Effector memory CD4-positive, alpha-beta T cell (primary cell): Measurements from ENCODE around the gene CREB3.

Experiments
- DNase-seq, 3 donors: peaks; one replicate each; pipeline ENCODE4 v3.0.0-alpha.2; 2020
- H3K27ac ChIP-seq: 2 replicates; pipeline ENCODE4 v1.7.0; 2013; ENCODE audit warnings: mild to moderate bottlenecking, low read length, moderate library complexity; ENCODE audit not compliant: insufficient read depth, poor library complexity, severe bottlenecking
- H3K27me3 ChIP-seq: replicated peaks from 2 replicates; pipeline ENCODE4 v1.7.0; 2013; ENCODE audit warnings: mild to moderate bottlenecking, low read length; ENCODE audit not compliant: insufficient read depth, control insufficient read depth, poor library complexity, severe bottlenecking
- H3K36me3 ChIP-seq: 2 replicates; pipeline ENCODE4 v1.7.0; 2013; ENCODE audit warnings: mild to moderate bottlenecking, low read length, moderate library complexity; ENCODE audit not compliant: control insufficient read depth, insufficient read depth
- H3K4me1 ChIP-seq: 2 replicates; pipeline ENCODE4 v1.7.0; 2013; ENCODE audit warnings: low read length, mild to moderate bottlenecking; ENCODE audit not compliant: control insufficient read depth, insufficient read depth, poor library complexity, severe bottlenecking
- H3K4me3 ChIP-seq: 2 replicates; pipeline ENCODE4 v1.7.0; 2013; ENCODE audit warnings: low read length, low read depth, mild to moderate bottlenecking; ENCODE audit not compliant: insufficient read depth, poor library complexity, severe bottlenecking
- H3K9me3 ChIP-seq: 2 replicates; pipeline ENCODE4 v1.7.0; 2013; ENCODE audit warnings: mild to moderate bottlenecking, low read length, moderate library complexity; ENCODE audit not compliant: control insufficient read depth

The CREB3 gene

GRCh38 chr9:35743880-35744518, 11.5 kb downstream of the CREB3 start:
- Histone ChIP-seq H3K4me1 (peaks cover 25% of the 10 kb centered on the region), H3K4me3 (no peak overlapping the region), H3K27ac (no peak overlapping the region), H3K27me3 (no peaks in the 10 kb centered on the region), H3K9me3 (no peaks in the 10 kb centered on the region), H3K36me3 (peaks cover 31% of the 10 kb centered on the region)
- DNase-seq, result no peak

GRCh38 chr9:35745569-35745968, 13.1 kb downstream of the CREB3 start:
- Histone ChIP-seq H3K9me3 (no peaks in the 10 kb centered on the region), H3K4me3 (no peak overlapping the region), H3K27ac (no peak overlapping the region), H3K36me3 (peaks cover 20% of the 10 kb centered on the region), H3K4me1 (peaks cover 36% of the 10 kb centered on the region), H3K27me3 (no peaks in the 10 kb centered on the region)
- DNase-seq, result no peak

- Histone ChIP-seq H3K27me3 (no peaks in the 10 kb centered on the region), H3K36me3 (peaks cover 29% of the 10 kb centered on the region), H3K4me3 (peak overlapping the region; percentile 91), H3K9me3 (no peaks in the 10 kb centered on the region), H3K4me1 (peaks cover 36% of the 10 kb centered on the region), H3K27ac (no peak overlapping the region)
- no peak for DNase-seq
Measured at GRCh38 chr9:35746583-35746982, 14.1 kb downstream of the CREB3 start.

GRCh38 chr9:35748242-35748857, 15.9 kb downstream of the CREB3 start:
- peaks cover 36% of the 10 kb centered on the region for H3K4me1 ChIP-seq
- no peaks in the 10 kb centered on the region for H3K27me3 ChIP-seq
- H3K27ac ChIP-seq, result peak overlapping the region; percentile 80
- H3K4me3 ChIP-seq, result peak overlapping the region; percentile 91
- H3K36me3 ChIP-seq, result peaks cover 40% of the 10 kb centered on the region
- H3K9me3 ChIP-seq, result no peaks in the 10 kb centered on the region
- no peak for DNase-seq

- H3K36me3 ChIP-seq, result peaks cover 37% of the 10 kb centered on the region
- no peaks in the 10 kb centered on the region for H3K9me3 ChIP-seq
- H3K4me3 ChIP-seq, result peak within 1 kb of the TSS; percentile 91
- peak; percentile 54 to 62 (median 55) for DNase-seq
- H3K4me1 ChIP-seq, result peaks cover 36% of the 10 kb centered on the region
- peak within 1 kb of the TSS; percentile 80 for H3K27ac ChIP-seq
- no peaks in the 10 kb centered on the region for H3K27me3 ChIP-seq
Measured at GRCh38 chr9:35748858-35749514, 16.5 kb downstream of the CREB3 start, which contains the start of the genes GBA2 and RGP1. TSS of gene GBA2 (minus strand) at chr9:35749228. CDS start at chr9:35748704, 524 bp downstream. TSS of gene RGP1 (plus strand) at chr9:35749287. CDS start at chr9:35749756, 469 bp downstream.

- Histone ChIP-seq H3K9me3 (no peaks in the 10 kb centered on the region), H3K4me3 (peak overlapping the region; percentile 91), H3K27ac (peak overlapping the region; percentile 80), H3K36me3 (peaks cover 30% of the 10 kb centered on the region), H3K27me3 (no peaks in the 10 kb centered on the region), H3K4me1 (peaks cover 36% of the 10 kb centered on the region)
- DNase-seq, result peak in 2 of 3 donors; percentile 29 to 42
Measured at GRCh38 chr9:35749515-35750255, 17.2 kb downstream of the CREB3 start.

- no peak for DNase-seq
- Histone ChIP-seq H3K4me3 (peak overlapping the region; percentile 91), H3K36me3 (peaks cover 29% of the 10 kb centered on the region), H3K9me3 (no peaks in the 10 kb centered on the region), H3K27ac (peak overlapping the region; percentile 80), H3K4me1 (peaks cover 36% of the 10 kb centered on the region), H3K27me3 (no peaks in the 10 kb centered on the region)
Measured at GRCh38 chr9:35750256-35750531, 17.7 kb downstream of the CREB3 start.

GRCh38 chr9:35753466-35753865, 21.0 kb downstream of the CREB3 start:
- Histone ChIP-seq H3K9me3 (no peaks in the 10 kb centered on the region), H3K4me3 (no peak overlapping the region), H3K36me3 (peaks cover 29% of the 10 kb centered on the region), H3K4me1 (peaks cover 17% of the 10 kb centered on the region), H3K27me3 (no peaks in the 10 kb centered on the region), H3K27ac (no peak overlapping the region)
- no peak for DNase-seq

GRCh38 chr9:35754264-35754663, 21.8 kb downstream of the CREB3 start, which contains the start of gene MSMP:
TSS of gene MSMP (minus strand) at chr9:35754276. CDS start at chr9:35754129, 147 bp downstream.
- Histone ChIP-seq H3K36me3 (peaks cover 29% of the 10 kb centered on the region), H3K4me1 (peaks cover 17% of the 10 kb centered on the region), H3K9me3 (no peaks in the 10 kb centered on the region), H3K27me3 (no peaks in the 10 kb centered on the region), H3K4me3 (no peak within 1 kb of the TSS), H3K27ac (no peak within 1 kb of the TSS)
- no peak for DNase-seq
